Ishikawa (cell line): ENCODE data around the gene ITGA11.

ENCODE experiments used
- CEBPB ChIP-seq: IDR thresholded peaks from 2 replicates; pipeline ENCODE4 v1.6.1; 2012
- CREB1 ChIP-seq: IDR thresholded peaks from 2 replicates; pipeline ENCODE4 v1.6.1; 2012; ENCODE audit warnings: low read depth
- EGR1 ChIP-seq: IDR thresholded peaks from 2 replicates; pipeline ENCODE4 v1.6.1; 2012
- EP300 ChIP-seq: IDR thresholded peaks from 2 replicates; pipeline ENCODE4 v1.6.1; 2012; ENCODE audit warnings: borderline replicate concordance
- MAX ChIP-seq: IDR thresholded peaks from 2 replicates; pipeline ENCODE4 v1.6.1; 2012
- NFIC ChIP-seq: IDR thresholded peaks from 2 replicates; pipeline ENCODE4 v1.6.1; 2012
- RAD21 ChIP-seq: IDR thresholded peaks from 2 replicates; pipeline ENCODE4 v1.6.1; 2012; ENCODE audit warnings: low read depth
- REST ChIP-seq: IDR thresholded peaks from 2 replicates; pipeline ENCODE4 v1.6.1; 2012; ENCODE audit warnings: low read depth, mild to moderate bottlenecking
- TAF1 ChIP-seq: IDR thresholded peaks from 2 replicates; pipeline ENCODE4 v1.6.1; 2012; ENCODE audit warnings: low read depth, mild to moderate bottlenecking
- TCF12 ChIP-seq: IDR thresholded peaks from 2 replicates; pipeline ENCODE4 v1.6.1; 2012; ENCODE audit warnings: low read depth
- TEAD4 ChIP-seq: IDR thresholded peaks from 2 replicates; pipeline ENCODE4 v1.6.1; 2012
- YY1 ChIP-seq: IDR thresholded peaks from 2 replicates; pipeline ENCODE4 v1.6.1; 2012; ENCODE audit warnings: low read depth
- ZBTB7A ChIP-seq: IDR thresholded peaks from 2 replicates; pipeline ENCODE4 v1.6.1; 2012; ENCODE audit warnings: low read depth
- TF ChIP-seq, protein P1 (sequence below): IDR thresholded peaks from 2 replicates; pipeline ENCODE4 v1.6.1; 2012

GRCh38 chr15:68309024-68309423, 122.9 kb downstream of the ITGA11 start:
- TF ChIP-seq YY1 (no peak), EGR1 (no peak), CREB1 (no peak), REST (no peak), TAF1 (no peak), CEBPB (no peak), MAX (no peak), EP300 (no peak), TCF12 (no peak), TEAD4 (no peak), RAD21 (no peak), ZBTB7A (no peak), NFIC (no peak)
- TF ChIP-seq, protein P1, sequence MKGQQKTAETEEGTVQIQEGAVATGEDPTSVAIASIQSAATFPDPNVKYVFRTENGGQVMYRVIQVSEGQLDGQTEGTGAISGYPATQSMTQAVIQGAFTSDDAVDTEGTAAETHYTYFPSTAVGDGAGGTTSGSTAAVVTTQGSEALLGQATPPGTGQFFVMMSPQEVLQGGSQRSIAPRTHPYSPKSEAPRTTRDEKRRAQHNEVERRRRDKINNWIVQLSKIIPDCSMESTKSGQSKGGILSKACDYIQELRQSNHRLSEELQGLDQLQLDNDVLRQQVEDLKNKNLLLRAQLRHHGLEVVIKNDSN = no peak
